ENCODE measurements around the gene DENND4A.

GRCh38 chr15:65805019-65805745 lies 13.1 kb upstream of the DENND4A start:
- TF ChIP-seq FOXA1 (IDR thresholded peaks at IDR 0.05) (no peak), FOXK2 (IDR thresholded peaks at IDR 0.05) (no peak), FOXM1 (IDR thresholded peaks at IDR 0.05; ENCODE audit: borderline replicate concordance) (no peak), CTBP1 (IDR thresholded peaks at IDR 0.05; ENCODE audit: borderline replicate concordance) (no peak), BHLHE40 (IDR thresholded peaks at IDR 0.05; ENCODE audit: borderline replicate concordance) (no peak), ZNF384 (IDR thresholded peaks at IDR 0.05) (no peak), SUZ12 (IDR thresholded peaks at IDR 0.05) (no peak), SP1 (IDR thresholded peaks at IDR 0.05) (no peak), ARNT (IDR thresholded peaks at IDR 0.05) (no peak), NFRKB (IDR thresholded peaks at IDR 0.05) (no peak), L3MBTL2 (conservative IDR thresholded peaks at IDR 0.05) (no peak), ELF4 (IDR thresholded peaks at IDR 0.05) (no peak), PKNOX1 (IDR thresholded peaks at IDR 0.05) (no peak), TARDBP (IDR thresholded peaks at IDR 0.05) (no peak)
